GM03348 (cell line): ENCODE measurements around the gene SPNS3.

Experiments
- DNase-seq: peaks from one replicate; pipeline ENCODE4 v3.0.0; 2012; ENCODE audit warnings: low spot score

SPNS3 gene

DNA sequence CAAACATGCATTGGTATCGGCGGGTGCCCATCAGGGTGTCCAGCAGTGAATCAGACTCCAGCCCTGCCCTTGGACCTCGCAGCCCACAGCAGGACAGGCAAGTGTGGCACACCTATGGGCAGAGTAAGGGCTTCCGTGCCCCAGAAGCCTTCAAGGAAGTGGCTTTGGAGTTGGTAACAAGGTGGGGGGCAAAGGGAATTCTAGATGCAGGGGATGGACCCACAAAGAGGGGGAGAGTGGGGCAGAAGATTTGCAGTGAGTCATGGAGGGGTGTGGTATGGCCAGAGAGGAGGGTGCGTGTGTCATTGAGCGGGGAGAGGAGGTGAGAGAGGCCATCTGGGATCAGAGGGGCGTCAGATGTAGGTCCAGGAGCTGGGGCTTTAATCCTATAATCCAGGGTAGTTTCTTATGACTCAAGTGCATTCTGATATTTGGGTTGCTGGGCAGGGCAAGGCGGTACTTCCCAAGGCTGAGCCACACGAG lies 56.4 kb downstream of the SPNS3 start:
- DNase-seq = no peak

DNA sequence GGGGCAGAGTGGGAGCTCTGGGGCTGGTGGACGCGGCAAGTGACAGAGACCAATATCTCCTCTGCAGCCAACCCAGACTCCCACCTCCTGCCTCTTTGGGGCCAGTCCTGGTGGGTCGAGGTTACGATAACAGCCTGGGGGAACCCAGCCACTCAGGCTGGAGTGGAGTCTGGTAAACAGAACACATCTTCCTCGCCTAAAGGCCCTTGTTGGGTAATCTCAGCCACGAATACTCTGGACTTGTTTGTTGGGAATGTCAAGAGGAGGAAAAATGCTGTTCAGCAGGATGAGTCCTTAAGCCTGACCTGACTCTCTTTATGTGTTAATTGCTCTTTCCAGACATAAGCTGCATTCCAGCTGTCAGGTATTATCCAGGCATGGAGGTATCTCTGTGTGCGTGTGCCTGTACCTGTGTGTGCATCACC lies 56.9 kb downstream of the SPNS3 start:
- no peak for DNase-seq

DNA sequence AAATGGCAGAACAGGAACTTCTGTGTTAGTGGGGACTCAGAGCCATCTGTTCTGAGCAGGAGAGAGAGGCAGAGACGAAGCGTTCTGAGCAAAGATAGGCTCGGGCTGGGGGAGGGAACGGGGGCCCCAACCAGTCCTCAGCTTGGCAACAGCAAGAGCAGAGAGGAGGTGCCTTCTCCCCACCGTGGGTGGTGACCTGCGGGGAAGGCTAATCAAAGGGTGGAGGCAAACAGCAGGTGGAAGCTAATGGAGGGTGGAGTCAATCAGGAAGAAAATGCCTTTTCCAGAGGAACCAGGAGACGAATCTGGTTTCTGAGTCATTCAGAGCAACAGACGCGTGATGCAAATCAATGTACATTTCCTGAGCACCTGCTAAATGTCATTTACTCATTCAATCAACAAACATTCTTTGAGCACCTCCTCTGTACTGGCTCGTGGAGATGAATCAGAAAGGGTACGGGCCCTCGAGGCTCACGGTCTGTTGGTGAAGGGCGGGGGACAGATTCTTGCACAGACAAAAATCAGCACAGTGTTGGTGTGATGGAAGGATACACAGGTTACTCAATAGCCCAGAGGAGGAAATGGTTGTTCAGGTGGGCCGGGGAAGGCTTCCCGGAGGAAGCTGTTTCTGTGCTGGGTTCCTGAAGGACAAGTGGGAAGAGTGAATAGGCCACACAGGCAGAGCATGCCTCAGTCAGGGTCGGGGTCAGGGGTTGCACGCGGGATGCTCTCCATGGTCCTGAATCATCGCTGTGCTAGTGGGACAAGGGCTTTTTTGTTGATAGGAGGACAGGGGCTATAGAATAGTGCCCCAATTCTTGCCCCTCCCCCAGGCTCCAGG lies 59.2 kb downstream of the SPNS3 start:
- no peak for DNase-seq

DNA sequence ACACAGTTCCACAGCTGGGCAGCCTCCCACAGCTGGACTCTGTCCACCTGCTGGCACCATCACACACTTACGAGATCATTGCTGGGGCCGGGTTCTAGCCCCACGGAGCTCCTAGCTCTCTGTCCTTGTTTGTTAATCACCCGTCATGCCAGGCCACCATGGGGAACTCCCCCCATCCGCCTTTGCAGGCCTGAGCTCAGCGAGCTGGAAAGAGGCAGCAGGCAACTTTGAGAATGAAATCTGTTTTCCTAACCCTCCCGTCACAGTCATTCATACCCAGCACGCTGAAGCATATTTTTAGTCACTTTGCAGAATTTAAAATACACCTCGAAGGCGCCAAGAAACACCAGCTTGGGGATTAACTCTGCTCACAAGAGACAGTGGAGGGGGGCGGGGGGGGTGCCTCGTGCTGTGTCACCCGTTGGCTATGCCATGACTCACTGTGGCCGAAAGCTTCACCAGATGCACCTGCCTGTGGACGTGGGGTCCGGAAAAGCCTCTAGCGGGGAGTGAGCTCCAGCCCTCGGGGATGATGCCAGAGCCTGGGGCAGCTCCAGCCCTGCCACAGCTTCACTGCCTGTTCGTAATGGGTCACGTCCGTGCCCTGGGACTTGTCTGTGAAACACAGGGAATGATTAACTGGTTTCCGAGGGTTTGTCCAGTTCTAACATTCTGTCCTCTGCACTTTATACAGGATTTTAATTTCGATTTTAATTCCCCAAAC lies 63.5 kb downstream of the SPNS3 start:
- peak; percentile 47 for DNase-seq

DNA sequence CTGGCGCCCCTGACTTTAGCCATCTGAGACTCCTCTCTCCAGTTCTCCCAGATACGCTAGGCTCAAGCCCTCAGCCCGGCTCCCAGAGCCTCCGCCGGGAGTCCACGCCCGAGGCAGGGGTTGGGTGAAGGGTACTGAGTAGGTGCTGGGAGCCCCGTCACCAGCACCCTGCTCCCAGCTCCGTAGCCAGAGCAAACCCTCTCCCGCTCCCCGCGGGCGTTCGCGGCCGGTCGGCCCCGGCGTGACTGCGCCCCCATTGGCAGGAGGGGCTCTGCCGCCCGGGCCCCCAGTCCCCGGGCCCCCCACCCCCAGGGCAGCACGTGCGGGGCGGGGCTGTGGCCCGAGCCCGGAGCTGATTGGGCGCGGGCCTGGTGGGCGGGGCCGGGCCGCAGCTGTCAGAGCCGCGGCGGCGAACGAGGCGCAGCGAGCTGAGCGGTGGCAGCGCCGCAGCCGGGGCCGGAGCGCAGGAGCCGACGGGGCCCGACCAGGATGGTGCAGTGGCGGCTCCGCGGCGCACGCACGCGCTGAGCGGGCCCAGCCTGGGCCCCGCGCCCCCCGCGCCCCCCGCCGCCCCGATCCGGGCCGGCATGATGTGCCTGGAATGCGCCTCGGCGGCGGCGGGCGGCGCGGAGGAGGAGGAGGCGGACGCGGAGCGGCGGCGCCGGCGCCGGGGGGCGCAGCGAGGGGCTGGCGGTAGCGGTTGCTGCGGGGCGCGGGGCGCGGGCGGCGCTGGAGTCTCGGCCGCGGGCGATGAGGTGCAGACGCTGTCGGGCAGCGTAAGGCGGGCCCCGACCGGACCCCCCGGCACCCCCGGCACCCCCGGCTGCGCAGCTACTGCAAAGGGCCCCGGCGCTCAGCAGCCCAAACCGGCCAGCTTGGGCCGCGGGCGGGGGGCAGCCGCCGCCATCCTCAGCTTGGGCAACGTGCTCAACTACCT lies 65.0 kb downstream of the SPNS3 start, which contains the start of gene SPNS2:
Gene SPNS2 (plus strand): TSS at position 421 of the 937 bp plus-strand sequence. CDS start 167 bp downstream, at position 588.
- DNase-seq = peak; percentile 94

DNA sequence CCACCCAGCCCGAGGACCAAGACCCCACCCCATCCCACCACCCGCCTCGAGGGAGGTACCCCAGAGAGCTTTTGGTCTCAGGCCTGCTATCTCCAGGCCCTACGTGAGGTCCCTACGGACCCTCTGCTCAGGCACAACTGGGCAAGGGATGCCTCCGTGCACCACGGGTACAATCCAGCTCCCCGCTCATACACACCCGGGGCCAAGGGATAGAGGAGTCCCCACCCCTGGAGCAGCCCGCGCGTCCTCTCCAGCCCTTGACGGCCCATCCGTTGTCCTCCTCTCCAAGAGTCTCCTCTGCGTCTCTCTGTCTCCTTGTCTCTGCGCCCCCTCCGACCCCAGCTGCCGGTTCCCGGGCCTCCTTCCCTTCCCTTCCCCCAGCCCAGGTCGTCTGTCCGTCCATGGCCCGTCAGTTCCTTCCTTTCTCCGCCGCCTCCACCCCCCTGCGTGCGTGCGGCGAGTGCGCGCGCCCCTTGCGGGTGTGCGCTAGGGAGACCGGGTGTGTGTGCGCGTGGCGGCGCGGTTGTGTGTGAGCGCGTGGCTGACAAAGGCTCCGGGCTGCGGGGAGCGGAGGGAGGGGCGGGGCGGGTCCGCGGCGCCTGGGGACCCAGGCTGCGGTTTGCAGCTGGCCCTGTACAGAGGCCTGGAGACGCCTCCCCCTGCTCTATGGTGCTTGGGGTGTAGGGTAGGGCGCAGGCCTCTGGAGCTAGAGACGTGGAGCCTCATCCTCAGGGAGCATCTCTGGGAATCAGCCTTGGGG lies 65.9 kb downstream of the SPNS3 start:
- no peak for DNase-seq

DNA sequence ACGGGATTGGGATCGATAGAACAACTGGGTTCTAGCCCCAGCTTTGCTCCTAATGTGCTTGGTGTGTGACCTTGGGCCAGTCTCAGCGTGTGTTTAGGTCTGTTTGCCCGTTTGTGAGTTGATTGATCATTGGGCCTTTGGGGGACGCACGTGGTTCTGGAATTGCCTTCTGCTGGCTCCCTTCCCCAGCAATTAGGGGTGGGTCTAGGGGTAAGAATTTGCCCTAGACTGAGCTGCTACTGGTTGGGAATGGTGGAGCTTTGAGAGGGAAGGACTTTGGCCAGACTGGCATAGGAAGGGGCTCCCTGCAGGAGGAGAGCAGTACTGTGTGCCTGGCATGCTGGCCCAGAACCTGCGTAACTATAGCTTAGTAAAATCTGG lies 66.4 kb downstream of the SPNS3 start:
- no peak for DNase-seq

DNA sequence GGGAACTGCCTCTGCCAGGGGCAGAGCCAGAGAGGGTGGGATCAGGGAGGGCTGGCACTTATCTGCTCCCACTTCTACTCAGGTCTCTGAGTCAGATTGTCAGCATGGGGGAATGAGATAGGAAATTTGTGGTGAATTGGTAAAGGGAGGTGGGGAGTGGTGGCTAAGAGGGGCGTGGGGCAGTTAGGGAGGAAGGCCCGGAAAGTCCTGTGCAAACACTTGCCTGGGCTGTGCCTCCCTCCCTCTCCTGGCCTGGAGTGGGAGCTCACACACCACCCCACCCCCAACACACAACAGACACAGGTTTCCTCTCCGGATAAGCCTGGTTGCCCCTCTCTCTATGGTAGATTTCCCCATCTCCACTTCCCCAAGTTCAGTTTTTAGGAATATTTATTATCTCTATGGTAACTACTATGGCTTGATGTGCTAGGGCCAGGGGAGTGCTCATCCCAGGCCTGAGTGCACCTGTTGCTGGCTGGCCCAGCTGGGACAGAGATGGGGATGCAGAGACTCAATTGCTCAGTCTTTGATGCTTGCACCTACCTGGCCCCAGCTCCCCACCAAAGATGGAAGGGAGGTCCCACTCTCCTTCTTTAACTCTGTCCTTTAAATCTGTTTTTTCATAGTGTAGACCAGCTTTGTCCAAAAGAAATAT lies 67.7 kb downstream of the SPNS3 start:
- no peak for DNase-seq

DNA sequence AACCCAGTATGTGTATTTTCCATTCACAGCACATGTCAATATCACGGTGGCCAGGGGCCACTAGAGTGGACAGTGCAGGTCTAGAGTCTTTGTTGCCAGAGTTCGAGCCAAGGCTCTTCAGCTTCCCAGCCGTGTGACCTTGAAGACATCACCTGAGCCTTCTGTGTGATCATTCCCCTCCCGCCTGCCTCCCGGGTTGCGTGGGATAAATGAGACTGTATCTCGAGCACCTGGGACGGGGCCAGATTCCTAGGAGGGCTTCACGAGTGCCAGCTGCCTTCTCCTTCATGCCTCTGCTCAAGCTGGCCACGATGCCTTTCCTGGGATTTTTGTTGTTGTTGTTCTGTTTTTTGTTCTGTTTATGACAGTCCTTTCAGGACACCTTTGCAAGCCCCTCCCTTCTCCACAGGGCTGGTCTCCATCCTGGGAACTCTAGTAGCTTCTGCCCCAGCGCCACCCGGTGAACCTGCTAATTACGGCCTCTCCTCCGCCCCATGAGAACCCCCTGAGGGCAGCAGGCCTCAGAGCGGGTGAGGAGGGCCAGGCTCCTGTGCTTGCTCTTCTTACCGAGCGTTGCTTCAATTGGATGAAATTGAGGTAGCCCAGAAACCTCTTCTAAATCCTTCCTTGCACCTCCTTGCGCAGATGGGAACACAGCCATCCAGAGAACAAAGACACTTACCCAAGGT lies 68.9 kb downstream of the SPNS3 start:
- no peak for DNase-seq

DNA sequence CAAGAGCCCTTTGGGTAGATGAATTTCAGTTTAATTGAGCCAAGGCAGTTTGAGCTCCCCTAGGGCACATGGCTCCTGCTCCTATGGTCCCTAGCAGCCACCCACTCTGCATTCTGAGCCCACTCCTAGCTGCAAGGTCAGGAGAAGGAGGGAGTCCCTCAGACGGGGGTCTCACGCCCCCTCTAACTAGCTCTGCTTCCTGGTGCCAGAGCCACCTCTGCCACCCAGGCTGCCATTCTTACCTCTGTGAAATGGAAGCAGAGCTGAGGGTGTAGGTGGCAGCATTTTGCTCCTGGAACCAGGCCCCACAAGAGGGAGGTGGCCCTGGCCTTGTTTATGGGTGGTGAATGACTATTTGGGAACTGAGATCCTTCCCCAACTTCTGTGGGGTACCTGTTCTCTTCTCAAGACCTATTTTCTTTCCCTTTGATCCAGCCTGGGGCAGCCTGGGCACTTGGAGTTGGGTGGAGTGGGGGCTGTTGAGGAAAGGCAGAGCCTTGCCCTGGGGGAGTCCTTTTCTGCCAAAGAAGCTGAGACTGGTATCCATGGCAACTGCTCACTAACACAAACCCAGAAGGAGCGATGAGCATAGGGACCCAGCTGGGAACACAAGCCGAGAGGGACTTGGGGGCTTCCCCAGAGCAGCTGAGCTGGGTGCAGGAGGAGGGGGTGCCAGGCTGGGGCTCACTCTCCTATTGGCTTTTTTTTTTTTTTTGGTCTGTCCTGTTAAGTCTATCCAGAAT lies 69.7 kb downstream of the SPNS3 start:
- no peak for DNase-seq

DNA sequence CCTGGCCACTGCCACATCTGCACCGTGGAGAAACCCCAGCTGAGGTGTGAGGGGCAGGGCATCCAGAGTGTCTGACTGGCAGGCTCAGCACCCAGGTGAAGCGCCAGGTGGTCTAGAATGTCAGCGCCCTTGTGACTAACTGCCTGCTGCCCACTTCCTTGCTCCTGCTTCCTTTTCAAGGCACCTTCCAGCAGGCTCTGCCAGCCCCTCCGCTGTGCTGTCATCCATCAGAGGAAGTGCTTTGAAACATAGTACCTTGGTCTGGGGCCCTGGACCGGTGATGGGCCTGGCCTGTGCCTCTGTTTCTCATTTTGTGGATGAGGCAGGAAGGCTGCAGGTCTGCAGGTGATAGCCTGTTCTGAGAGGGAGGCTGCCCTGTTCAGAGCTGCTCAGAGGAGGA lies 70.4 kb downstream of the SPNS3 start:
- no peak for DNase-seq

DNA sequence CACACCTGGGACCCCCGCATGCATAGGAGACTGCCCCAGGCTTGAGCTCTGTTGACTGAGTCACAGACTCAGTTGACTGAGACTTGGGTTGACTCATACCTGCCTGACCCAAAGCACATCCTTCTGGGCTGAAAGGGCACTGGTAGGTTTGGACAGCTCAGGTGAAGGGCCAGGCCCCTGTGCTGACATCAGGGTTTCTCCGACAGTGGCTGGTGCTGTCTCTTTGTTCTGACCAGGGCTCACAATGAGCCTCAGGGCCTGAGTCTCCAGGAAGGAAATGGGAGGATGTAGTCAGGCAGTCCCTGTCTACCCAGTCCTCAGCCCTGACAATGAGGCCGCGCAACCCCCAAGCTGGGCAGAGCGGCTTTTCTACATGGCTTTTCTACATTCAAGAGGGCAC lies 71.4 kb downstream of the SPNS3 start:
- no peak for DNase-seq

DNA sequence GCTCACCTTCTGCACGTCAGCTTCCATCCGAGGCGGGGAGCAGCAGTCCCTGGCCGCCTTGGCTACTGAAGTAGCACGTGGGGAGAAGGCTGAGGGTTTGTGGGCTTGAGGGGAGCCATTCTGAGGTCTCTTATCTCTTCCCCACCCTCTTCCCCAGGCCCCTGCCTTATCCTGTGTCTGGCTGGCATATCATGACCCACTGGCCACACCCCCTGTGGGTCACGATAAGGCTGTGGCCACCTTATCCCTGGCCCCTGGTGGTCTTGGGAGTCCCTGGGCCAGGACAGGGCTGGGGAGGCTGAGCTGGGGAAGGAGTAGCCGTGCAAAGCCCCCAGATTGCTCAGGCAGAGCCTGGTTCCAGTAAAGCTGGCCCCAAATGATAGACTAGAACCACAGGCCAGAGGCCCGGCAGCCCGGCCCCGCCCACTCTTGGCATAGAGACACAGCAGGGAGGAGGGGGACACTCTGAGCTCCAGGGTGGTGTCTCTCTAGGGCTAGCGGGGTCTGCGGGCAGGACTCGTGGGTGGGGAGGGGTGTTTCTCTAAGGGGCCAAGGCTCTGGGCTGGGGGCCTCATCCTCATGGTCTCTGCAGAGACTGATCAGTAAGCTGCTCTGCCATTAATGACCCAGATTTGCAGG lies 72.6 kb downstream of the SPNS3 start:
- no peak for DNase-seq

DNA sequence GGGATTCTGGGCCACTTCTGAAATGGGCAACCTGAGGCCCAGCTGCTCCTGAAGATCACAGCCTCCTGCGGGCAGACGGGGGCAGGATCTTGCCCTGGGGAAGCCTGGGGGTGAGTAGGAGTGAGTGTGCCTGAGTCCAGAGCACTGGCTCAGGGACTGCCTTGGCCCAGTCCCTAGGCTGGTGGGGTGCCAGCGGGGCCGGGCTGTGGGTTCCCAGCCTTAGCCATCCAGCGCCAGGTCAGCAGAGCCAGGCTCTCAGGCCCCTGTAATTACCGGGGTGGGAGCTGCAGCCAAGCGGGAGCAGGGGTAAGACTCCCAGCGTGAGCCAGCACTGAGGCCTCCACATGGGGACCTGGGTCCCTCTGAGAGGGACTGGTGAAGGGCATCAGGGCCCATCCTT lies 73.2 kb downstream of the SPNS3 start:
- DNase-seq = no peak

DNA sequence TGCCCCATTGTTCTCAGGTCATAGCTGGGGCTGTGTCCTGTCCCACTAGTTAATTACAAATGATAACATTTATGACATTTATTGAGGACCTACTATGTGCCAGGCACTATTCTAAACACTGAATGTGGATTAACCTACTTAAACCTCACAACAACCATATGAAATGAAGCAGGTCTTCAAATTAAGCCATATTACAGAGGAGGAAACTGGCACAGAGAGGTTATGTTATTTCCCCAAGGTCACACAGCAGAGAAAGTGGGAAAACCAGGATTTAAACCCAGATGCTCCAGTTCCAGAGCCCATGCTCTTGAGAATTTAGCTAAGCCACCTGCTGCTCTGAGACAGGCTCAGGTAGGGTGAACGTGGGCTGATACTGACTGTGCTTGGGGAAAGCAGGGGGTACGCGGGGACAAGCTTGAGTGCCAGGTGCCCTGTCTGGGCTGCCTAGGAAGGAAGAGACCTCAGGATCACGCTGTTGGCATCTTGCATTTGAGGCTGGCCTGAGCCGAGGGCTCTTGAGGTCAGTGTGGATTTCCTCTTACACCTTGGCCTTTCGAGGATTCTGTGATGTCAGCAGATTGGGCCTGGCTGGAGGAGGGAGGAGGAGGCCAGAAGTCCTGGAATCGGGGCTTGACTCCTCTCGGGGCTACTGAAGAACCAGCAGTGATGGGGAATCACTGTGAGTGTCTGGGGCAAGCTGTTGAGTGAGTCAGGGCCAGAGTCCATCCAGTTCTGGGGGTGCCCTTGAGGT lies 73.8 kb downstream of the SPNS3 start:
- DNase-seq = no peak

DNA sequence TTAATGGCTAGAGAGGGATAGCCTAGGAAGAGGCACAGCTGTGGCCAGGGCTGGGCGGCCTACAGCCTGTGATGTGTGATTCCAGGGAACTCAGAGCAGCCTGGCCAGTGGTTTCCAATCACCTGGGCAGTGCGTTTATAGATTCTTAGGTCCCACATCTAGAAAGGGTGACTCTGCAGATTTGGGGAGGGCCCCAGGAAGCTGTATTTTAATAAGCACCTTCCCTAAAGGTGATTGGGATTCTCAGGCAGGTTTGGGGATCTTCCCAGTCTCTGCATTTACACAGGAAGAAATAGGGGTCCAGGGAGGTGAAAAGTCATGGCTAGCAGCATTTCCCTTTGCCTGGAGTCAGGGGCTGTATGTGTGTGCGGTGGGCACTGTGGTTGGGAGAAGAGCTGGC lies 74.5 kb downstream of the SPNS3 start:
- DNase-seq = no peak

DNA sequence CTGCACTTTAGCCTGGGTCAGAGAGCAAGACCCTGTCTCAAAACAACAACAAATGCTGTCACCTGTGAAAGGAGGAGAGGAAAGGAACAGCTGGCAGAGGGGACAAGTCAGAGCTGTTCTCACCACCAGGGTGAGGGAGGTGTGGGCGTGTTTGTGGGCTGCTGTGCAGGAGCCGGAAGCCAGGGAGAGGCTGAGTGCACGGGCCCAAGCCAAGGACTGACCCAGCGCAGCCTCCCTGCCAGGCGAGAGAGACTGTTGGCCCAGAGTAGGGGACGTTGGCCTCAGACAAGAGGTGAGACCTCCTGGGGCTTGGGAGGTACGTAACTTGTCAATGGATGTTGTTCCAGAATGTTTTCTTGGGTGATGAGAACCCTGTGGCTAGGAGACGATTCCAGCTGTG lies 75.7 kb downstream of the SPNS3 start:
- DNase-seq = no peak

DNA sequence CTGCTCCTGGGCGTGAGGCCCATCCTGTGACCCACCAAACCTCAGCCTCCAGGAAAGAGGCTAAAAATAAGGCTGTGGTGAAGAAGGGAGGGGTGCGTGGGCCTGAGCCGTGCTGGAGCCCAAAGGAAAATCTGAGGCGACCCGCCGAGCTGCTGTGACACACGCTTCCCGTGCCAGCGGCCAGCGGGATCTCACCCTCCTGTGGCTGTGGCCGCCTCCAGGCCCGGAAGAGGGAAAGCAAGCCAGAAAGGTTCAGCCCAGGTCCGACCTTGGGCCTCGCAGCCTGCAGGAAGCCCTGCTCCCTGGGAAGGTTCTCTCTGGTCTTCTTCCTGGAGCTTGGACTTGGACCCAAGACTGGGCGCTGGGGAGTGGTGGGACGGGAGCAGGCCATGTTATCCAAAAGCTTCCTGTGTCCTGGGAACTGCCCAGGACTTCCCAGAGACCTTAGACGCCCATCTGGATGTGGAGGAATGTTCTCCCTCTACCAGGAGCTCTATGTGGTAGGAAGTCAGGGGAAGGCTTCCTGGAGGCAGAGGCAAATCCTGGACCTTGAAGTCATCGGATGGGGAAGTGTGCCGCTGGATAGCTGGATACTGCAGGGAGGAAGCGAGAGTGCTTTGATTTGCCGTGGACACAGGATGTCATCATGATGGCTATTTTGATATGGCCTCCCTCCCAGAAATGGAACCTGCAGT lies 76.3 kb downstream of the SPNS3 start:
- DNase-seq = no peak
